Upper lobe of right lung (tissue), 1 donor: ENCODE data around the gene APMAP. TPM values are rescaled to one million over a fixed set of nuclear protein-coding genes. Genes with fewer than 3 reads are reported as not detected.

Experiments used
- ATAC-seq: fragments of 200-7000 bp; cut with Tn5 transposase; one replicate; pipeline ENCODE4 v1.9.1; 2020; ENCODE audit warnings: mild to moderate bottlenecking, moderate library complexity
- DNase-seq: peaks from one replicate; pipeline ENCODE4 v3.0.0-alpha.2; 2020
- H3K27ac ChIP-seq: fragments of 200-600 bp; one replicate; pipeline ENCODE4 v1.8.0; 2022
- H3K27me3 ChIP-seq: fragments of 200-600 bp; one replicate; pipeline ENCODE4 v1.8.0; 2022; ENCODE audit warnings: mild to moderate bottlenecking
- H3K36me3 ChIP-seq: fragments of 200-600 bp; one replicate; pipeline ENCODE4 v1.8.0; 2022
- H3K4me1 ChIP-seq: fragments of 200-600 bp; one replicate; pipeline ENCODE4 v1.8.0; 2022
- H3K4me3 ChIP-seq: fragments of 200-600 bp; one replicate; pipeline ENCODE4 v1.8.0; 2022; ENCODE audit warnings: mild to moderate bottlenecking
- H3K9me3 ChIP-seq: fragments of 200-600 bp; one replicate; pipeline ENCODE4 v1.8.0; 2022
- intact Hi-C: fragments of 100-400 bp; cut with DNase I; formaldehyde crosslinking; loops from one replicate; pipeline ENCODE4 v1.11.0; 2022
- total RNA-seq: library from RNA; stranded (reverse); fragmentation: NEBNext Ultra II Directional; extraction: Animal tissue kit (Norgen Biotek cat#: 25700); gene quantifications from one replicate; pipeline ENCODE4 v1.2.1, GENCODE V29; 2021
- TF ChIP-seq, protein P1 (sequence below): fragments of 200-600 bp; IDR thresholded peaks from one replicate; pipeline ENCODE4 v1.8.0; 2022; ENCODE audit warnings: antibody characterized with exemption
- donor health status: DM: no; HTN: yes; CAD: no; lungs with severe emphysema.

APMAP gene
- total RNA-seq, 1 donor from 2014 or later, result 73.5 TPM

DNA sequence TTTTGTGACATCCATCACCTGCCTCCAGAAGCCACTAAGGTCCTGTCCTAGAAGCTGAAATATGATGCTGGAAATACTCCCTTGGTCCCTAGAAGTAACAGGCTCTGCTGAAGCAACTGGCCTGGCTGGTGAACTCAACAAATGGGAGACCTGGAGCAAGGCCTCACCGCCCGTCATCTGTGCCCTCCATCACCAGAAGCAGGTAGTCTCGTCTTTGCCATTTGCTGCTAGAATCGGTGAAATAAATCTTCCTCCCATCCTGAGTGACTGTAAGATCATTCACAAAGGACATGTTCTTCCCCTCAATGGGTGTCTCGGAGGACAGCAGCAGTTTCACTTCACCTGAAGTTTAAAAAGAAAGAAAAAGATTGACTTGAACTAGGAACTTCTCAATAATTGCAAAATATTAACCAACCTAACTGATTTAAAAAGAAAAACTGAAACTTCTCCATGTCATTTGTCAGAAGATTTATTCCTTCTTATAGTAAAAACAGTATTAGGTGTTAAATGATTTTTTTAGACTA lies 22.5 kb downstream of the APMAP start:
- intact Hi-C loops, result no loop called here
- H3K9me3 ChIP-seq, result no peaks in the 10 kb centered on the region
- ATAC-seq (no peak), DNase-seq (no peak)
- H3K4me1 ChIP-seq, result no peaks in the 10 kb centered on the region
- TF ChIP-seq, protein P1, sequence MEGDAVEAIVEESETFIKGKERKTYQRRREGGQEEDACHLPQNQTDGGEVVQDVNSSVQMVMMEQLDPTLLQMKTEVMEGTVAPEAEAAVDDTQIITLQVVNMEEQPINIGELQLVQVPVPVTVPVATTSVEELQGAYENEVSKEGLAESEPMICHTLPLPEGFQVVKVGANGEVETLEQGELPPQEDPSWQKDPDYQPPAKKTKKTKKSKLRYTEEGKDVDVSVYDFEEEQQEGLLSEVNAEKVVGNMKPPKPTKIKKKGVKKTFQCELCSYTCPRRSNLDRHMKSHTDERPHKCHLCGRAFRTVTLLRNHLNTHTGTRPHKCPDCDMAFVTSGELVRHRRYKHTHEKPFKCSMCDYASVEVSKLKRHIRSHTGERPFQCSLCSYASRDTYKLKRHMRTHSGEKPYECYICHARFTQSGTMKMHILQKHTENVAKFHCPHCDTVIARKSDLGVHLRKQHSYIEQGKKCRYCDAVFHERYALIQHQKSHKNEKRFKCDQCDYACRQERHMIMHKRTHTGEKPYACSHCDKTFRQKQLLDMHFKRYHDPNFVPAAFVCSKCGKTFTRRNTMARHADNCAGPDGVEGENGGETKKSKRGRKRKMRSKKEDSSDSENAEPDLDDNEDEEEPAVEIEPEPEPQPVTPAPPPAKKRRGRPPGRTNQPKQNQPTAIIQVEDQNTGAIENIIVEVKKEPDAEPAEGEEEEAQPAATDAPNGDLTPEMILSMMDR, result no peak
- no peaks in the 10 kb centered on the region for H3K27me3 ChIP-seq
- no peak overlapping the region for H3K27ac ChIP-seq
- peaks cover 75% of the 10 kb centered on the region for H3K36me3 ChIP-seq
- no peak overlapping the region for H3K4me3 ChIP-seq

DNA sequence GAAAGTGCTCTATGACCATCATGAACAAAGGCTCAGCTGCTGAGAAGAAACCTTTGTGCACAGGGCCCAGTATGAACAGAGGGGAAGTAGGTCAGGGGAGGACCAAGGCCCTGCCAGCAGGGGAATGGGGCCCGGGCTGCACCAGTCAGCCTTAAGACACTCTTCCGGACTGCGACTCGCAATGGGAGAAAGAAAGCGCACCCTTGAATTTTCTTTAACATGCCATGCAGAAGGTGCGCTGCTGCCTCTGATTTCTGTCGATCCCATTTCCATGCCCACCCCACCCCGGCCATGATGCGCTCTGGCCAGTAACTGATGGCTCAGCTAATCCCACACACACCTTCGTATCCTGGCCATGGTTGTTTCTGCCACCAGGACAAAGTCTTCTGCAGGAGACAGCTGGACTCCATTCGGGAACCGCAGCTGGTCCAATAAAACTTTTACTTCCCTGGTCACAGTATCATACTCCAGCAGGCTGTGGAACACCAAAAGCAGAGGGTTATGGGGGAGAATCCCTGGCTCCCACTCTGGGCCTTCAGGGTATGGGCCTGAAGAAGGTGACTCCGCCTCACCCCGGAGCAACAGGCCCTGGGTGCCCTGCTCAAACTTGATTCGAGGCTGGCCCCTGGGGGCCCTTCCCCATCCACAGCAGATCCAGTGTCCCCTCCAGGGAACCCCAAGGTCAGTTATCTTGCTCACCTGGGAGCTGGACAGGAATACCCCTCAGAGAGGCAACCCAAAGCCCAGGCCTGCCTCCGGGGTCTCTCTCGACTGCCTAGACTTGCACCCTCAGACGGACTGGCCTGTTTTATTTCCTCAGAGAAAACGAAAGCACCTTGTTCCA lies 23.1 kb downstream of the APMAP start:
- H3K36me3 ChIP-seq, result peaks cover 80% of the 10 kb centered on the region
- intact Hi-C loops, result no loop called here
- TF ChIP-seq, protein P1, result no peak
- ATAC-seq (no peak), DNase-seq (peak; percentile 28)
- H3K27ac ChIP-seq, result no peak overlapping the region
- no peaks in the 10 kb centered on the region for H3K27me3 ChIP-seq
- no peaks in the 10 kb centered on the region for H3K4me1 ChIP-seq
- H3K4me3 ChIP-seq, result no peak overlapping the region
- no peaks in the 10 kb centered on the region for H3K9me3 ChIP-seq

DNA sequence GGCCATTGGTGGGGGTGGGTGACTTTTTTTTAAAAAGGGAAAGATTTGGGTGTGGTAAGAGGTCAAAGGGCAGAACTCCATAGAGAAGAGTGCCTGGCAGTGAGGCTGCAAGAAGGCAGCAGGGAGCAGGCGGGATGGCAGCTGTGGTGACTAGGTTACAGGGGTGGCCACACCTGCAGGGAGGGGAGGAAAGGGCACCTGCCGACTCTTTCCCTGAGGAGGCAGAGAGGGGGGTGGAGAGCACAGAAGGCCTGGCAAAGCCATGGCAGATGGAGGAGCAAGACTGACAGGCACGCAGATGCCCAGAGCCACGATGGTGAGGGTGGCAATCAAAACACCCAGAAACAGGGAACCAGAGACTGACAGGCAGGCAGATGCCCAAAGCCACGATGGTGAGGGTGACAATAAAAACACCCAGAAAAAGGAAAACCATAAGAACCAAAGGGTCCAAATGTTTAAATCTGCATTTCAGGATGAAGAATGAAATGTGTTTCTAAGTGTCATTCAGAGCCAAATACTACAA lies 24.2 kb downstream of the APMAP start:
- Histone ChIP-seq H3K27ac (no peak overlapping the region), H3K4me3 (no peak overlapping the region), H3K9me3 (no peaks in the 10 kb centered on the region), H3K4me1 (no peaks in the 10 kb centered on the region), H3K27me3 (no peaks in the 10 kb centered on the region), H3K36me3 (peaks cover 84% of the 10 kb centered on the region)
- ATAC-seq (no peak), DNase-seq (no peak)
- intact Hi-C loops, result no loop called here
- TF ChIP-seq, protein P1, result no peak

DNA sequence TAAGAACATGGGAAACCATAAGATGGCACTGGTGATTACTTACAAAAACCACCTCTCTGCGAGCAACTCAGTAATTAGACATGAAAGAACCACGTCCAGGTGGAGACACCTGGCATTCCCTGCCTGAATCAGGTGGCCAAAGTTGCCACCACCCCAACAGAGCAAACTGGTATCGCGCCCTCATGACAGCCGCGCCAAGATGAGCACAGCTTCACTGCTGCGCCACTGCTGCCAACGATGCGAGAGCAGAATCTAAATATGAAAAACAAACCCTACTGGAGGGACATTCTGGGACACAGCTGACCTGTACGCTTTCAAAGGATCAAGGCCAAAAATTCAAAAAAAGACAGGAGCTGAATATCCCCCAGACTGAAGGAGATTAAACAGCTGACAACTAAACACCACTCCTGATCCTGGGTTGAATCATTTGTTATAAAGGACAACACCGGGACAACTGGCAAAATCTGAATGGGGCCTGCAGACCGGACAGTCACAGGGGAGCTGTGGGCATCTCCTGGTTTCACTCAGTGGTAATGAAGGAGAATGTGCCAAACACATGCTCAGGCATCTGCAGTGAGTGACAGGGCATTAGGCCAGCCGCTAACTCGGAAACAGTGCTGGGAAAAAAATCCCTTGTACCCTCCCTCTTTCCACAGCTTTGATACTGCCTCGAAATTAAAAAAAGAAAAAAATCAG lies 26.1 kb downstream of the APMAP start:
- no peak for DNase-seq

More for the DNA sequence above, 26.1 kb downstream of the APMAP start:
- Histone ChIP-seq H3K4me3 (no peak overlapping the region), H3K27ac (no peak overlapping the region), H3K36me3 (peaks cover 88% of the 10 kb centered on the region), H3K9me3 (no peaks in the 10 kb centered on the region), H3K27me3 (no peaks in the 10 kb centered on the region), H3K4me1 (no peaks in the 10 kb centered on the region)
- TF ChIP-seq, protein P1, result no peak
- intact Hi-C loops, result no loop called here
- ATAC-seq, result no peak
